Measurements from ENCODE around the gene TIMM21. TPM values are rescaled to one million over a fixed set of nuclear protein-coding genes. Genes with fewer than 3 reads are reported as not detected.

The TIMM21 gene
- total RNA-seq, 2 experiments from 2014 or later = 10.7 to 11.8 TPM

GRCh38 chr18:74124642-74125041 is 23.7 kb upstream of the TIMM21 start:
- Mint-ChIP-seq H3K27ac (no peak overlapping the region), H3K4me3 (no peak overlapping the region), H3K27me3 (no peaks in the 10 kb centered on the region), H3K4me1 (ENCODE audit: low read depth) (no peaks in the 10 kb centered on the region), H3K36me3 (ENCODE audit: low read depth) (no peaks in the 10 kb centered on the region), H3K9me3 (no peaks in the 10 kb centered on the region)
- H3K36me3 ChIP-seq (ENCODE audit: insufficient read depth, low read length) = no peaks in the 10 kb centered on the region
- ChIA-PET CTCF (no interaction called here), POLR2A (no interaction called here)
- no peaks in the 10 kb centered on the region for H3K27me3 ChIP-seq (ENCODE audit: control insufficient read depth in 1 of 2, insufficient read depth in 2 of 2, low read length in 2 of 2)
- no peaks in the 10 kb centered on the region for H3K9me3 ChIP-seq (ENCODE audit: control insufficient read depth in 1 of 2, insufficient read depth in 1 of 2, low read length in 2 of 2)
- no peak overlapping the region for H3K27ac ChIP-seq (ENCODE audit: low read depth in 1 of 2, low read length in 2 of 2)
- no peaks in the 10 kb centered on the region for H3K4me1 ChIP-seq (ENCODE audit: insufficient read depth, low read length)
- no peak for TF ChIP-seq CTCF (IDR thresholded peaks at IDR 0.05)
- DNase-seq = no peak
- intact Hi-C loops (cut with DNase I, micrococcal nuclease) = no loop called here
- ATAC-seq (ENCODE audit: poor library complexity) = no peak
- no peak overlapping the region for H3K4me3 ChIP-seq (ENCODE audit: low read length)

- H3K9me3 ChIP-seq (ENCODE audit: control insufficient read depth in 1 of 2, insufficient read depth in 1 of 2, low read length in 2 of 2) = no peaks in the 10 kb centered on the region
- ChIA-PET POLR2A (no interaction called here), CTCF (no interaction called here)
- H3K27ac ChIP-seq (ENCODE audit: low read depth in 1 of 2, low read length in 2 of 2) = no peak overlapping the region
- H3K36me3 ChIP-seq (ENCODE audit: insufficient read depth, low read length) = no peaks in the 10 kb centered on the region
- H3K36me3 Mint-ChIP-seq (ENCODE audit: low read depth) = no peaks in the 10 kb centered on the region
- H3K4me3 Mint-ChIP-seq = no peak overlapping the region
- no peak overlapping the region for H3K4me3 ChIP-seq (ENCODE audit: low read length)
- no peaks in the 10 kb centered on the region for H3K9me3 Mint-ChIP-seq
- TF ChIP-seq CTCF (IDR thresholded peaks at IDR 0.05) = no peak
- H3K27me3 ChIP-seq (ENCODE audit: control insufficient read depth in 1 of 2, insufficient read depth in 2 of 2, low read length in 2 of 2) = no peaks in the 10 kb centered on the region
- no peaks in the 10 kb centered on the region for H3K4me1 Mint-ChIP-seq (ENCODE audit: low read depth)
- ATAC-seq (ENCODE audit: poor library complexity) (no peak), DNase-seq (no peak)
- H3K27me3 Mint-ChIP-seq = no peaks in the 10 kb centered on the region
- no peak overlapping the region for H3K27ac Mint-ChIP-seq
- H3K4me1 ChIP-seq (ENCODE audit: insufficient read depth, low read length) = no peaks in the 10 kb centered on the region
- intact Hi-C loops (cut with DNase I, micrococcal nuclease) = no loop called here
Measured at GRCh38 chr18:74126684-74127655, 21.4 kb upstream of the TIMM21 start.

GRCh38 chr18:74128159-74128558 is 20.2 kb upstream of the TIMM21 start:
- H3K36me3 ChIP-seq (ENCODE audit: insufficient read depth, low read length) = no peaks in the 10 kb centered on the region
- ATAC-seq (ENCODE audit: poor library complexity) = no peak
- Mint-ChIP-seq H3K4me1 (ENCODE audit: low read depth) (no peaks in the 10 kb centered on the region), H3K27ac (no peak overlapping the region), H3K4me3 (no peak overlapping the region), H3K27me3 (no peaks in the 10 kb centered on the region), H3K9me3 (no peaks in the 10 kb centered on the region), H3K36me3 (ENCODE audit: low read depth) (no peaks in the 10 kb centered on the region)
- no peak overlapping the region for H3K27ac ChIP-seq (ENCODE audit: low read depth in 1 of 2, low read length in 2 of 2)
- CTCF ChIA-PET = no interaction called here
- H3K27me3 ChIP-seq (ENCODE audit: control insufficient read depth in 1 of 2, insufficient read depth in 2 of 2, low read length in 2 of 2) = no peaks in the 10 kb centered on the region
- TF ChIP-seq CTCF (IDR thresholded peaks at IDR 0.05) = no peak
- H3K9me3 ChIP-seq (ENCODE audit: control insufficient read depth in 1 of 2, insufficient read depth in 1 of 2, low read length in 2 of 2) = no peaks in the 10 kb centered on the region
- no peak overlapping the region for H3K4me3 ChIP-seq (ENCODE audit: low read length)
- intact Hi-C loops (cut with DNase I, micrococcal nuclease) = no loop called here
- no peaks in the 10 kb centered on the region for H3K4me1 ChIP-seq (ENCODE audit: insufficient read depth, low read length)
- POLR2A ChIA-PET = no interaction called here
- no peak for DNase-seq
